ENCODE results near the gene FNIP1. TPM values are rescaled to one million over a fixed set of nuclear protein-coding genes. Genes with fewer than 3 reads are reported as not detected.

FNIP1 gene
- total and polyA plus RNA-seq, 9 of the 15 experiments (the other 6 are each of a cell fraction or from before 2014, with no cell fraction given), result 5.0 to 32.8 (median 18.4) TPM

- TF ChIP-seq, protein P1, sequence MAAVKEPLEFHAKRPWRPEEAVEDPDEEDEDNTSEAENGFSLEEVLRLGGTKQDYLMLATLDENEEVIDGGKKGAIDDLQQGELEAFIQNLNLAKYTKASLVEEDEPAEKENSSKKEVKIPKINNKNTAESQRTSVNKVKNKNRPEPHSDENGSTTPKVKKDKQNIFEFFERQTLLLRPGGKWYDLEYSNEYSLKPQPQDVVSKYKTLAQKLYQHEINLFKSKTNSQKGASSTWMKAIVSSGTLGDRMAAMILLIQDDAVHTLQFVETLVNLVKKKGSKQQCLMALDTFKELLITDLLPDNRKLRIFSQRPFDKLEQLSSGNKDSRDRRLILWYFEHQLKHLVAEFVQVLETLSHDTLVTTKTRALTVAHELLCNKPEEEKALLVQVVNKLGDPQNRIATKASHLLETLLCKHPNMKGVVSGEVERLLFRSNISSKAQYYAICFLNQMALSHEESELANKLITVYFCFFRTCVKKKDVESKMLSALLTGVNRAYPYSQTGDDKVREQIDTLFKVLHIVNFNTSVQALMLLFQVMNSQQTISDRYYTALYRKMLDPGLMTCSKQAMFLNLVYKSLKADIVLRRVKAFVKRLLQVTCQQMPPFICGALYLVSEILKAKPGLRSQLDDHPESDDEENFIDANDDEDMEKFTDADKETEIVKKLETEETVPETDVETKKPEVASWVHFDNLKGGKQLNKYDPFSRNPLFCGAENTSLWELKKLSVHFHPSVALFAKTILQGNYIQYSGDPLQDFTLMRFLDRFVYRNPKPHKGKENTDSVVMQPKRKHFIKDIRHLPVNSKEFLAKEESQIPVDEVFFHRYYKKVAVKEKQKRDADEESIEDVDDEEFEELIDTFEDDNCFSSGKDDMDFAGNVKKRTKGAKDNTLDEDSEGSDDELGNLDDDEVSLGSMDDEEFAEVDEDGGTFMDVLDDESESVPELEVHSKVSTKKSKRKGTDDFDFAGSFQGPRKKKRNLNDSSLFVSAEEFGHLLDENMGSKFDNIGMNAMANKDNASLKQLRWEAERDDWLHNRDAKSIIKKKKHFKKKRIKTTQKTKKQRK (IDR thresholded peaks at IDR 0.05; ENCODE audit: borderline replicate concordance, low read depth, low read length), result no peak
- TF ChIP-seq RBM22 (IDR thresholded peaks at IDR 0.05; ENCODE audit: low read depth, low read length, poor library complexity, severe bottlenecking), result peak; percentile 78
- no peak for TF ChIP-seq PCBP2 (IDR thresholded peaks at IDR 0.05; ENCODE audit: low read depth, low read length, poor library complexity, severe bottlenecking)
- no peak for TF ChIP-seq ZNF274 (IDR thresholded peaks at IDR 0.05; ENCODE audit: borderline replicate concordance, low read depth, low read length)
- no peak for TF ChIP-seq FOS (IDR thresholded peaks at IDR 0.05; ENCODE audit: extremely low read depth, insufficient read length)
- TF ChIP-seq STAG1 (CRISPR knock-in tag; IDR thresholded peaks at IDR 0.05; ENCODE audit: borderline replicate concordance), result no peak
- no peak for TF ChIP-seq ZNF263 (CRISPR knock-in tag; IDR thresholded peaks at IDR 0.05; ENCODE audit: borderline replicate concordance)
- no peak for TF ChIP-seq GABPB2 (CRISPR knock-in tag; conservative IDR thresholded peaks at IDR 0.05)
- peak; percentile 79; the same call in 1 of the 2 replicates for TF ChIP-seq HDAC2 (IDR thresholded peaks at IDR 0.05)
- no peak for TF ChIP-seq MIER1 (IDR thresholded peaks at IDR 0.05; ENCODE audit: low read depth)
- TF ChIP-seq MAFF (IDR thresholded peaks at IDR 0.05; ENCODE audit: low read length), result no peak; the same call in 1 of the 2 replicates
- no peak for TF ChIP-seq XRCC4 (IDR thresholded peaks at IDR 0.05; ENCODE audit: extremely low read depth, insufficient read depth, insufficient read length)
- TF ChIP-seq E2F1 (CRISPR knock-in tag; IDR thresholded peaks at IDR 0.05), result no peak
- no peak for TF ChIP-seq ZNF695 (CRISPR knock-in tag; IDR thresholded peaks at IDR 0.05)
- TF ChIP-seq ZNF41 (CRISPR knock-in tag; conservative IDR thresholded peaks at IDR 0.05), result 0 out of 2 replicates have a peak, but pooled peaks have one; percentile 29
- peak; percentile 59 for TF ChIP-seq CBX1 (IDR thresholded peaks at IDR 0.05; ENCODE audit: low read depth)
- TF ChIP-seq ESRRA (IDR thresholded peaks at IDR 0.05; ENCODE audit: borderline replicate concordance, low read depth), result peak; percentile 24; the same call in 1 of the 2 replicates
- peak; percentile 90 for TF ChIP-seq EP400 (IDR thresholded peaks at IDR 0.05)
- no peak for TF ChIP-seq ZKSCAN8 (CRISPR knock-in tag; IDR thresholded peaks at IDR 0.05)
- no peak for TF ChIP-seq ZNF778 (CRISPR knock-in tag; IDR thresholded peaks at IDR 0.05)
- no peak for TF ChIP-seq DPF2 (IDR thresholded peaks at IDR 0.05)
- TF ChIP-seq SRF (CRISPR knock-in tag; IDR thresholded peaks at IDR 0.05), result peak in 1 of 2 experiments; percentile 94; a peak in 2 of 4 replicates
- TF ChIP-seq ILK (tag; IDR thresholded peaks at IDR 0.05; ENCODE audit: borderline replicate concordance, low read depth), result no peak
These were observed 161.7 kb downstream of the FNIP1 start, which contains the start of gene RAPGEF6 (continued) for GRCh38 chr5:131634996-131635683.

Data from K562 (cell line).